Psoas muscle (tissue), 8 donors: Measurements from ENCODE around the gene EMCN. TPM values are rescaled to one million over a fixed set of nuclear protein-coding genes. Genes with fewer than 3 reads are reported as not detected.
A peak's percentile ranks its signal among the peaks of the same experiment; 100 is the strongest.

Experiments
- ATAC-seq, 4 donors: fragments of 200-7000 bp; cut with Tn5 transposase; one replicate each; pipeline ENCODE4 v1.9.1; 2020; ENCODE audit warnings: moderate library complexity in 3 of 4, mild to moderate bottlenecking in 2 of 4
- DNase-seq, 2 donors: peaks; one replicate each; pipeline ENCODE4 v3.0.0-alpha.2; 2020
- H3K27ac ChIP-seq: fragments of 200-600 bp; one replicate; pipeline ENCODE4 v1.8.0; 2022
- H3K27me3 ChIP-seq, 3 donors: fragments of 200-600 bp in 1 of 3; one replicate each; pipeline versions ENCODE4 v1.6.1 to v1.8.0; 2013 to 2022; ENCODE audit warnings: low read length in 2 of 3, mild to moderate bottlenecking in 2 of 3, moderate library complexity in 1 of 3; ENCODE audit not compliant: insufficient read depth in 3 of 3
- H3K36me3 ChIP-seq, 2 donors: fragments of 200-600 bp in 1 of 2; one replicate each; pipeline versions ENCODE4 v1.6.1 to v1.8.0; 2013 to 2022; ENCODE audit warnings: low read depth in 1 of 2, mild to moderate bottlenecking in 1 of 2, moderate library complexity in 1 of 2; ENCODE audit not compliant: insufficient read depth in 1 of 2
- H3K4me1 ChIP-seq: fragments of 200-600 bp; one replicate; pipeline ENCODE4 v1.8.0; 2022
- H3K4me3 ChIP-seq: fragments of 200-600 bp; one replicate; pipeline ENCODE4 v1.8.0; 2022; ENCODE audit warnings: mild to moderate bottlenecking
- H3K9me3 ChIP-seq: fragments of 200-600 bp; one replicate; pipeline ENCODE4 v1.8.0; 2022
- CTCF ChIP-seq: fragments of 200-600 bp; IDR thresholded peaks from one replicate; pipeline ENCODE4 v1.8.0; 2022; ENCODE audit warnings: antibody characterized with exemption
- WGBS, 3 donors: extraction: QIAGEN DNeasy Blood & Tissue Kit; methylation state at CpG; one replicate each; pipeline versions ENCODE4 v1.1.6 to v1.1.7; 2013; 5-methylcytosine and 5-hydroxymethylcytosine counted together
- intact Hi-C, 2 donors: fragments of 100-400 bp; cut with DNase I; formaldehyde crosslinking; loops; one replicate each; pipeline versions ENCODE4 v1.11.0 to v1.14.2; 2022
- polyA plus RNA-seq, 3 donors: library from polyadenylated mRNA; stranded (reverse); fragments of 200-250 nt; gene quantifications; one replicate each; pipeline ENCODE4 v1.2.3, GENCODE V29; 2013
- total RNA-seq, 4 donors: library from RNA; stranded (reverse); fragmentation: NEBNext Ultra II Directional in 2 of 4; extraction: Animal tissue kit (Norgen Biotek cat#: 25700) in 2 of 4; gene quantifications; one replicate each; pipeline versions ENCODE4 v1.2.1 to v1.2.4, GENCODE V29; 2021 to 2023
- donor health status: healthy with polysubstance abuse.
- donor health status: DM: no; HTN: no; CAD: no; lungs with moderate emphysema.
- donor health status: Bipolar disorder and iron deficiency.
- donor health status: healthy.
- donor health status: DM: yes; HTN: yes; CAD: no.
- donor health status: DM: no; HTN: no; CAD: no.
- donor health status: DM: no; HTN: no; CAD: no.
- donor health status: DM: yes; HTN: yes; CAD: no.

Gene EMCN
- total and polyA plus RNA-seq, 7 donors, result 7.8 to 25.0 (median 10.8) TPM

- Histone ChIP-seq H3K36me3 (no peaks in the 10 kb centered on the region), H3K4me3 (no peak overlapping the region), H3K9me3 (no peaks in the 10 kb centered on the region), H3K27me3 (no peaks in the 10 kb centered on the region), H3K4me1 (no peaks in the 10 kb centered on the region), H3K27ac (no peak overlapping the region)
- no peak for DNase-seq
- TF ChIP-seq CTCF, result no peak
- WGBS, 3 donors, result 59 to 86% (median 76%) methylated on average over 1 of the region's 1 CpG
- no peak for ATAC-seq
- intact Hi-C loops, result no loop called here
Measured at GRCh38 chr4:100431416-100431815, 86.4 kb downstream of the EMCN start.

- TF ChIP-seq CTCF, result no peak
- intact Hi-C loops, result no loop called here
Measured at GRCh38 chr4:100430451-100430850, 87.4 kb downstream of the EMCN start.

DNA sequence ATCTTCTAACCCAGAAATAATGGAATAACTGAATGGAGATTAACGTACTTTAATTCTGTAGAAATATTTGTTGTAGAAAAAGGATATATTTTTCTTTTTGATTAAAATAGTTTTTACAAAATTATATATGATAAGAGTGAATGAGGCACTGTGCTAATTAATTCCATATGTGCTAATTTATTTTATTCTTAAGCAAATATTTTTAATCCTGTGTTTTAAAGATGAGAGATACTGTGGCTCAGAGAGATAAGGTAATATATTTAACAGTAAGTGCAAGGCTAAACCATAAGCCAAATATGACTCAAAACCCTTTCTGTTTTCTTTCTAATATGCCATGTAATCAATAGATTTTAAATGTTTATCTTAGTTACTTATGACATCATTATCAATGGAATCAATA lies 88.2 kb downstream of the EMCN start:
- intact Hi-C loops, result loop anchor here (10.0 kb wide), 3 partner anchors 305 to 1305 kb away; no protein-coding TSS in a partner anchor
- no peak for ATAC-seq
- H3K4me3 ChIP-seq, result no peak overlapping the region
- no peaks in the 10 kb centered on the region for H3K36me3 ChIP-seq
- TF ChIP-seq CTCF, result no peak
- H3K9me3 ChIP-seq, result no peaks in the 10 kb centered on the region
- no peaks in the 10 kb centered on the region for H3K4me1 ChIP-seq
- H3K27ac ChIP-seq, result no peak overlapping the region
- 93 to 100% (median 98%) methylated on average over 1 of the region's 1 CpG for WGBS, 3 donors
- no peaks in the 10 kb centered on the region for H3K27me3 ChIP-seq
- DNase-seq, result no peak

More at GRCh38 chr4:100430451-100430850, 87.4 kb downstream of the EMCN start:
- no peak overlapping the region for H3K4me3 ChIP-seq
- H3K27ac ChIP-seq, result no peak overlapping the region
- no peaks in the 10 kb centered on the region for H3K36me3 ChIP-seq
- no peaks in the 10 kb centered on the region for H3K4me1 ChIP-seq
- H3K9me3 ChIP-seq, result no peaks in the 10 kb centered on the region
- ATAC-seq (no peak), DNase-seq (no peak)
- no peaks in the 10 kb centered on the region for H3K27me3 ChIP-seq
- 76 to 78% (median 77%) methylated on average over 5 of the region's 5 CpGs for WGBS, 3 donors

DNA sequence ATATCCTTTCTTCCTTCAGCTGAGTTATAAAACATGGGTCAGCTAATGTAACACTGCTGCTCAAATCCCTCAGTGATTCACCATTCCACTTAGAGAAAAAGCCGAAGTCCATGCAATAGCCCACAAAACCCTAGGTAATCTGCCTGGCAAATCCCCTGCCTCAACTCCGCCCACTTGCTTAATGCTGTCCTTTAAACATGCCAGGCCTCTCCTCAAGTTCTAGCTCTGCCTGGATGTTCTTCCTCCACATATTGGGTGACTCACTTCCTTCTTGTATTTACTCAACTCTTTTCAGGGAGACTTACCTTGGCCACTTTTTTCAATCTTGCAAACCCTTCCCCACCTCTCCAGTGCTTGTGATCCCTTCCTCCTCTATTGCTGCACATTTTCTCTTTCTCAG lies 89.8 kb downstream of the EMCN start:
- intact Hi-C loops, result loop anchor here (10.0 kb wide), 3 partner anchors 307 to 1307 kb away; no protein-coding TSS in a partner anchor
- Histone ChIP-seq H3K27ac (no peak overlapping the region), H3K9me3 (no peaks in the 10 kb centered on the region), H3K4me3 (no peak overlapping the region), H3K36me3 (no peaks in the 10 kb centered on the region), H3K4me1 (no peaks in the 10 kb centered on the region), H3K27me3 (no peaks in the 10 kb centered on the region)
- ATAC-seq, result peak in 2 of 4 donors; percentile 30 to 87
- WGBS, 3 donors, result 88 to 96% (median 89%) methylated on average over 2 of the region's 2 CpGs
- no peak for DNase-seq
- no peak for TF ChIP-seq CTCF

DNA sequence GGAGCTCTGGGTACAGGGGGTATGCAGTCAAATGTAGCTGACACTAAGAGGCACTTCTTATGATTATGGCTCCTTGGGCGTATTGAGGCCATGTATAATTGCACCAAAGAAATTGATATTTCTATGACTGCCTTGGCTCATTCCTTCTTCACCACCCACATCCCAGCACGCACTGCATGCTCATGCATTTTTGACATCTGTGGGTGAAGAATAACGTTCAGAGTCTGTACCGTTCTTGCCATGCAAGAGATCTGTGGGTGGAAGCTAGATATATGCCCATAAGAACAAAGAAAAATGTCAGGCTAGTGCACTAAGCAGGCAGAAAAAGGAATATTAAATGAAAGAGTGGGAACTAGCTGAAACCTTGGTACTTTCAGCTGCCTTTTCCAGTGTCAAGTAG lies 93.4 kb downstream of the EMCN start:
- ATAC-seq (no peak), DNase-seq (no peak)
- Histone ChIP-seq H3K36me3 (no peaks in the 10 kb centered on the region), H3K4me3 (no peak overlapping the region), H3K27me3 (no peaks in the 10 kb centered on the region), H3K9me3 (no peaks in the 10 kb centered on the region), H3K4me1 (peaks cover 11% of the 10 kb centered on the region), H3K27ac (no peak overlapping the region)
- intact Hi-C loops, result loop anchor here (10.0 kb wide), 3 partner anchors 310 to 1310 kb away; no protein-coding TSS in a partner anchor
- 80 to 84% (median 82%) methylated on average over 4 of the region's 4 CpGs for WGBS, 3 donors
- no peak for TF ChIP-seq CTCF
